ENCODE data around the gene THRSP. TPM values are rescaled to one million over a fixed set of nuclear protein-coding genes. Genes with fewer than 3 reads are reported as not detected.
"Not testable (repeated sequence)": the region's sequence is repeated elsewhere in the genome, so short reads cannot be mapped to it uniquely, and the experiment has no call there.

Gene THRSP
- total and polyA plus RNA-seq, 2 of the 8 experiments (the other 6 are each of a cell fraction or from before 2014, with no cell fraction given), result 0.11 TPM; not detected in 1

DNA sequence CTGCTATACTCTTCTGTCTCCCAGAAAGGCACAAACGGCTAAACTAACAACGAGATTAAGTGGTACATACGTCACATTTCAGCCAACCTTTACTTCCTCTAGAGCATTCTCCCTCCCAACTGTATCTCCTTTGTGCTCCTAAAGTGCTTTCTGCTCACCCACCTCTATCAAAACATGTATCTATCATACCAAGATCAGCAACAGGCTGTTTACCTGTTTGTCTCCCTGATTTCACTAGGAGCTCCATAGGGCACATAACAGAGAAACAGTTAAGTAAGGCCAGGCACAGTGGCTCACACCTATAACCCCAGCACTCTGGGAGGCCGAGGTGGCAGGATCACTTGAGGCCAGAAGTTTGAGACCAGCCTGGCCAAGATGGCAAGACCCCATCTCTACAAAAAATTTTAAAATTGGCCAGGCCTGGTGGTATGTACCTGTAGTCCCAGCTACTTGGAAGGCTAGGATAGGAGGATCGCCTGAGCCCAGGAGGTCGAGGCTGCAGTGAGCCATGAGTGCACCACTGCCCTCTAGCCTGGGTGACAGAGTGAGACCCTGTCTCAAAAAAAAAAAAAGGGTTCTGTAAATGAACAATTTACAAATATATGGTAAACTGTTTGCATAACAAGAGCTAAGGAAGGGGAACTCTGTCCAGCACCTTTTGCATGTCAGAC lies 13.2 kb downstream of the THRSP start (continued):
- TF ChIP-seq, protein P1, sequence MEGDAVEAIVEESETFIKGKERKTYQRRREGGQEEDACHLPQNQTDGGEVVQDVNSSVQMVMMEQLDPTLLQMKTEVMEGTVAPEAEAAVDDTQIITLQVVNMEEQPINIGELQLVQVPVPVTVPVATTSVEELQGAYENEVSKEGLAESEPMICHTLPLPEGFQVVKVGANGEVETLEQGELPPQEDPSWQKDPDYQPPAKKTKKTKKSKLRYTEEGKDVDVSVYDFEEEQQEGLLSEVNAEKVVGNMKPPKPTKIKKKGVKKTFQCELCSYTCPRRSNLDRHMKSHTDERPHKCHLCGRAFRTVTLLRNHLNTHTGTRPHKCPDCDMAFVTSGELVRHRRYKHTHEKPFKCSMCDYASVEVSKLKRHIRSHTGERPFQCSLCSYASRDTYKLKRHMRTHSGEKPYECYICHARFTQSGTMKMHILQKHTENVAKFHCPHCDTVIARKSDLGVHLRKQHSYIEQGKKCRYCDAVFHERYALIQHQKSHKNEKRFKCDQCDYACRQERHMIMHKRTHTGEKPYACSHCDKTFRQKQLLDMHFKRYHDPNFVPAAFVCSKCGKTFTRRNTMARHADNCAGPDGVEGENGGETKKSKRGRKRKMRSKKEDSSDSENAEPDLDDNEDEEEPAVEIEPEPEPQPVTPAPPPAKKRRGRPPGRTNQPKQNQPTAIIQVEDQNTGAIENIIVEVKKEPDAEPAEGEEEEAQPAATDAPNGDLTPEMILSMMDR (IDR thresholded peaks at IDR 0.05; ENCODE audit: control extremely low read depth in 1 of 3, insufficient read depth in 1 of 3, low read depth in 1 of 3, low read length in 3 of 3), result no peak
- TF ChIP-seq RBBP5 (IDR thresholded peaks at IDR 0.05; ENCODE audit: borderline replicate concordance, low read depth, low read length), result no peak
- no peak for TF ChIP-seq EP300 (IDR thresholded peaks at IDR 0.05; ENCODE audit: borderline replicate concordance in 1 of 2, low read depth in 2 of 2, low read length in 2 of 2)
- TF ChIP-seq CTBP2 (IDR thresholded peaks at IDR 0.05; ENCODE audit: borderline replicate concordance, insufficient read depth, insufficient read length, low read length), result no peak
- no peak for TF ChIP-seq GABPA (IDR thresholded peaks at IDR 0.05; ENCODE audit: borderline replicate concordance, insufficient read depth, low read length)
- no peak for TF ChIP-seq TEAD4 (IDR thresholded peaks at IDR 0.05; ENCODE audit: low read depth, low read length)

DNA sequence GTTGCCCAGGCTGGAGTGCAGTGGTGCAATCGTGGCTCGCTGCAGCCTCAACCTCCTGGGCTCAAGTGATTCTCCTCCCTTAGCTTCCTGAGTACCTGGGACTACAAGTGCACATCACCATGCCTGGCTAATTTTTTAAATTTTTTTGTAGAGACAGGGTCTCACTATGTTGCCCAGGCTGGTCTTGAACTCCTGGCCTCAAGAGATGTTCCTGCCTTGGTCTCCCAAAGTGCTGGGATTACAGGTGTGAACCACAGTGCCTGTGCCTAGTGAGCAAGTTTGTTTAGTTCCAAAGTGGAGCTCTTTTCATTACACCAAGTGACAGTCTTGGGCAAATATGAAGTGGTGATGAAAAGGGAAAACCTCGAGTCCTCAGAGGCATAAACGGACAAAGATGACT lies 13.9 kb downstream of the THRSP start:
- not testable (repeated sequence) for H3K4me3 ChIP-seq (ENCODE audit: extremely low read depth in 1 of 4, insufficient read depth in 2 of 4, low read depth in 3 of 4, low read length in 4 of 4); H4K91ac ChIP-seq (replicated peaks; ENCODE audit: insufficient read length, low read length); H3K23ac ChIP-seq (ENCODE audit: insufficient read length); H3K56ac ChIP-seq (replicated peaks; ENCODE audit: insufficient read length, low read depth, low read length); H2BK5ac ChIP-seq (ENCODE audit: low read depth, low read length); H2BK12ac ChIP-seq (ENCODE audit: low read depth, low read length); H3K4ac ChIP-seq (replicated peaks; ENCODE audit: insufficient read length, low read depth, low read length); H3K14ac ChIP-seq (ENCODE audit: insufficient read length); H2AK5ac ChIP-seq (ENCODE audit: low read depth, low read length); H3K27me3 ChIP-seq (replicated peaks in 1 of 4; ENCODE audit: control insufficient read depth in 3 of 4, extremely low read depth in 1 of 4, insufficient read depth in 3 of 4, low read length in 3 of 4); H4K8ac ChIP-seq (ENCODE audit: extremely low read depth, insufficient read depth, low read length); H3K9me3 ChIP-seq (ENCODE audit: insufficient read depth in 2 of 2, low read depth in 1 of 2, low read length in 1 of 2); H3K18ac ChIP-seq (ENCODE audit: extremely low read depth, low read length); H3K27ac ChIP-seq (ENCODE audit: low read depth, low read length); H2BK20ac ChIP-seq (ENCODE audit: low read length); DNase-seq (ENCODE audit: low read depth in 1 of 2, low spot score in 2 of 2); H2BK15ac ChIP-seq (ENCODE audit: low read length); H4K5ac ChIP-seq (ENCODE audit: insufficient read length, low read depth, low read length); H3K23me2 ChIP-seq (ENCODE audit: low read depth, low read length); H3K36me3 ChIP-seq (ENCODE audit: control insufficient read depth in 2 of 4, insufficient read depth in 4 of 4, low read length in 3 of 4); H3K4me1 ChIP-seq (replicated peaks in 1 of 4; ENCODE audit: control insufficient read depth in 3 of 4, insufficient read depth in 4 of 4, low read length in 3 of 4); H2BK120ac ChIP-seq (replicated peaks; ENCODE audit: low read depth, low read length); H2AFZ ChIP-seq (ENCODE audit: low read length); FAIRE-seq; H3K9ac ChIP-seq (replicated peaks in 1 of 4; ENCODE audit: extremely low read depth in 1 of 4, low read depth in 3 of 4, low read length in 3 of 4)
- ChIA-PET POLR2A (ENCODE audit: partially characterized antibody) (interaction anchor here (0.6 to 3.6 kb wide), 9 partner anchors 9 to 161 kb away, joined by 3 to 18 read pairs (median 4); partner anchors contain the start of gene INTS4), CTCF (ENCODE audit: partially characterized antibody) (interaction anchor here (0.9 to 2.2 kb wide), 5 partner anchors 10 to 42 kb away, joined by 3 to 12 read pairs (median 5); no protein-coding TSS in a partner anchor)
- Histone ChIP-seq H3K4me2 (ENCODE audit: insufficient read depth in 1 of 2, low read depth in 2 of 2, low read length in 2 of 2) (peak overlapping the region in 1 of 2 experiments; percentile 70; a peak in 1 of 4 replicates), H3K79me2 (ENCODE audit: control insufficient read depth in 1 of 2, insufficient read depth in 2 of 2, low read length in 2 of 2) (peaks cover 20 to 47% of the 10 kb centered on the region in 2 experiments), H3K79me1 (ENCODE audit: low read depth, low read length) (peaks cover 23% of the 10 kb centered on the region), H4K20me1 (replicated peaks in 1 of 2; ENCODE audit: control insufficient read depth in 1 of 2, insufficient read depth in 2 of 2, low read length in 2 of 2) (peaks cover 3 to 12% of the 10 kb centered on the region in 2 experiments)
- 87% methylated on average over 4 of the region's 4 CpGs; no CpG with 5 or more reads in 1 of the 2 experiments for WGBS, 2 experiments (ENCODE audit: extremely low coverage in 1 of 2, insufficient coverage in 1 of 2, insufficient read length in 1 of 2, insufficient replicate concordance in 2 of 2, low coverage in 1 of 2, low lambda C conversion rate in 2 of 2, missing lambda C conversion rate in 1 of 2)
